Gastroesophageal sphincter (tissue), 4 donors: Measurements from ENCODE around the gene NARF. TPM values are rescaled to one million over a fixed set of nuclear protein-coding genes. Genes with fewer than 3 reads are reported as not detected.

Source experiments
- ATAC-seq: fragments of 150-250 bp; one replicate; pipeline ENCODE4 v1.9.1; 2016; ENCODE audit warnings: mild to moderate bottlenecking, moderate library complexity
- H3K27ac ChIP-seq, 4 donors: fragments of 200-600 bp; sonication (generic) in 3 of 4; 1 replicate in 3 of 4; 2 replicates in 1 of 4; pipeline ENCODE4 v1.5.1; 2016 to 2019
- H3K27me3 ChIP-seq: fragments of 200-600 bp; sonication (generic); one replicate; pipeline ENCODE4 v1.5.1; 2019
- H3K36me3 ChIP-seq, 2 donors: fragments of 200-600 bp; sonication (generic); one replicate each; pipeline ENCODE4 v1.5.1; 2019; ENCODE audit warnings: control low read depth in 1 of 2
- H3K4me1 ChIP-seq, 3 donors: fragments of 200-600 bp; sonication (generic); 1 replicate in 2 of 3; 2 replicates in 1 of 3; pipeline ENCODE4 v1.5.1; 2016 to 2019; ENCODE audit warnings: control low read depth in 2 of 3
- H3K4me3 ChIP-seq, 2 donors: fragments of 200-600 bp; sonication (generic); one replicate each; pipeline ENCODE4 v1.5.1; 2019; ENCODE audit warnings: mild to moderate bottlenecking in 1 of 2, moderate library complexity in 1 of 2
- H3K9me3 ChIP-seq, 3 donors: fragments of 200-600 bp; sonication (generic); one replicate each; pipeline ENCODE4 v1.5.1; 2017 to 2019; ENCODE audit warnings: control low read depth in 2 of 3
- EP300 ChIP-seq: sonication (generic); formaldehyde crosslinking; IDR thresholded peaks from one replicate; pipeline ENCODE4 v1.6.1; 2017; ENCODE audit warnings: antibody characterized with exemption, mild to moderate bottlenecking
- POLR2A ChIP-seq, 2 donors: fragments of 450-650 bp; IDR thresholded peaks; one replicate each; pipeline ENCODE4 v1.6.1; 2017; ENCODE audit warnings: antibody characterized with exemption in 2 of 2, mild to moderate bottlenecking in 2 of 2, moderate library complexity in 1 of 2
- POLR2AphosphoS5 ChIP-seq: sonication (generic); formaldehyde crosslinking; IDR thresholded peaks from one replicate; pipeline ENCODE4 v1.6.1; 2017; ENCODE audit warnings: antibody characterized with exemption
- WGBS, 2 donors: methylation state at CpG; one replicate each; pipeline ENCODE4 v1.1.5; 2018; ENCODE audit warnings: low coverage in 1 of 2; 5-methylcytosine and 5-hydroxymethylcytosine counted together
- total RNA-seq, 4 donors: library from RNA; depleted of rRNA; stranded (reverse); fragments of >200 nt; gene quantifications; one replicate each; pipeline ENCODE4 v1.1.0, GENCODE V29; 2016
- TF ChIP-seq, protein P1 (sequence below), 4 experiments: fragments of 200-600 bp in 2 of 4; fragments of 450-650 bp in 2 of 4; sonication (generic) in 1 of 4; IDR thresholded peaks; one replicate each; pipeline ENCODE4 v1.5.1; 2017 to 2019; ENCODE audit warnings: antibody characterized with exemption in 4 of 4, mild to moderate bottlenecking in 2 of 4, moderate library complexity in 2 of 4

NARF gene
- total RNA-seq, 4 donors from 2014 or later: 30.4 to 78.1 (median 44.9) TPM

DNA sequence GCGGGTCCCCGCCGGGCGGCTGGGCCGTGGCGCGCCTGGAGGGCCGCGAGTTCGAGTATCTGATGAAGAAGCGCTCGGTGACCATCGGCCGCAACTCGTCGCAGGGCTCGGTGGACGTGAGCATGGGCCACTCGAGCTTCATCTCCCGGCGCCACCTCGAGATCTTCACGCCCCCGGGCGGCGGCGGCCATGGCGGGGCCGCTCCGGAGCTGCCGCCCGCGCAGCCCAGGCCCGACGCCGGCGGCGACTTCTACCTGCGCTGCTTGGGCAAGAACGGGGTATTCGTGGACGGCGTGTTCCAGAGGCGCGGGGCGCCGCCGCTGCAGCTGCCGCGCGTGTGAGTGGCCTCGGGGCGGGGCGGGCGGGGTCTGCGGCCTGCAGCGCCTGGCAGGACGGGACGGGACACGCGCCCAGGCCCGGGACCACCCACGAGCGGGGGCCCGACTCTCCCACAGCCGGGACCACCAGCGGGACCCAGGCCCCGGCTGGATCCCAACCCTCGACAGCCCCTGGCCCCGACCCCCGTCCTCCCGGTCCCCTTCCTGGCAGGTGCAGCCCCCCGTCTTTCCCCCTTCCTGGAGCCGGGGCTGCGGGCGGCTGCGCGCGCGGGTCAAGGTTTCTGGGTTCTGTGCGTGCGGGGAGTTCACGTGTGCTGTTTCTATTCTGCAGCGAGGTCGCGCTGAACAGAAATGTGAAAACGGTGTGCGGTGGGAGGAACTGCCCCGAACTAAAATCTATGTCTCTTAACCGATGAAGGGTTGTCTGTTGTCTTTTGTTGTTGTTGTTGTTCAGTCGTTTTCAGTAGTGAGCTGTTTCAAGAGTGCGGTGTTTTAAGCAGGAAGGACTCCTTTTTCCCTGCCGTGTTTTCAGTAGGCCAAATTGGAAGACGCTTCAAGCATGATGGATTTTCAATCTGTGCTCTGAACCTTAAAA is 61.7 kb downstream of the NARF start:
- TF ChIP-seq, protein P1, sequence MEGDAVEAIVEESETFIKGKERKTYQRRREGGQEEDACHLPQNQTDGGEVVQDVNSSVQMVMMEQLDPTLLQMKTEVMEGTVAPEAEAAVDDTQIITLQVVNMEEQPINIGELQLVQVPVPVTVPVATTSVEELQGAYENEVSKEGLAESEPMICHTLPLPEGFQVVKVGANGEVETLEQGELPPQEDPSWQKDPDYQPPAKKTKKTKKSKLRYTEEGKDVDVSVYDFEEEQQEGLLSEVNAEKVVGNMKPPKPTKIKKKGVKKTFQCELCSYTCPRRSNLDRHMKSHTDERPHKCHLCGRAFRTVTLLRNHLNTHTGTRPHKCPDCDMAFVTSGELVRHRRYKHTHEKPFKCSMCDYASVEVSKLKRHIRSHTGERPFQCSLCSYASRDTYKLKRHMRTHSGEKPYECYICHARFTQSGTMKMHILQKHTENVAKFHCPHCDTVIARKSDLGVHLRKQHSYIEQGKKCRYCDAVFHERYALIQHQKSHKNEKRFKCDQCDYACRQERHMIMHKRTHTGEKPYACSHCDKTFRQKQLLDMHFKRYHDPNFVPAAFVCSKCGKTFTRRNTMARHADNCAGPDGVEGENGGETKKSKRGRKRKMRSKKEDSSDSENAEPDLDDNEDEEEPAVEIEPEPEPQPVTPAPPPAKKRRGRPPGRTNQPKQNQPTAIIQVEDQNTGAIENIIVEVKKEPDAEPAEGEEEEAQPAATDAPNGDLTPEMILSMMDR (IDR thresholded peaks at IDR 0.05): no peak
- TF ChIP-seq POLR2A (IDR thresholded peaks at IDR 0.05) (no peak), POLR2AphosphoS5 (no peak), EP300 (no peak)
- H3K9me3 ChIP-seq: no peaks in the 10 kb centered on the region
- no peak for ATAC-seq

DNA sequence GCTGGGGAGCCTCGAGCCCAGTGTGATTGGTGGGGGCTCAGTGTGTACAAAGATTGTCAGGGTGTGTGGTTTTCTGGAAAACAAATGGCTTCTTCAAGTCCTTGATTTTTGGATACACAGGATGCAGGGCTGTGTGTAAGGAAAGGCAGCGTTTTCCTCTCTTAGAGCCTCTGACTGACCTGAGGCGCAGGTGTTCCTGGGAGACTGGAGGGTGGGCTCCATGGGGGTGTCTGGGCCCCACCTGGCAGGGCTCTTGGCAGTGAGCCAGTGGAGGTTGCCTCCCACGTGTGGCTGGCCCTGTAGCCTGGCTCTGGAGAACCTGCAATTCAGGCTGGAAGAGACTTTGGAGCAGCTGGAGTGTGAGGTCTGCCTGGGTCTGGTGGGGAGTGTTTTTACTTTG is 66.0 kb downstream of the NARF start:
- peak overlapping the region in 2 of 4 donors; percentile 78 to 83 for H3K27ac ChIP-seq
- peaks cover 5 to 91% (median 43%) of the 10 kb centered on the region in 3 donors for H3K4me1 ChIP-seq
- H3K9me3 ChIP-seq: no peaks in the 10 kb centered on the region

More for the DNA sequence above, 61.7 kb downstream of the NARF start:
- WGBS, 2 donors: 0 to 2% methylated on average over 5 to 14 of the region's 94 CpGs
- peaks cover 0 to 52% (median 14%) of the 10 kb centered on the region in 3 donors for H3K4me1 ChIP-seq
- H3K27ac ChIP-seq: peak overlapping the region; percentile 35 to 100 (median 92)
- H3K4me3 ChIP-seq: peak overlapping the region; percentile 75 to 89
- H3K27me3 ChIP-seq: no peaks in the 10 kb centered on the region
- no peaks in the 10 kb centered on the region for H3K36me3 ChIP-seq

DNA sequence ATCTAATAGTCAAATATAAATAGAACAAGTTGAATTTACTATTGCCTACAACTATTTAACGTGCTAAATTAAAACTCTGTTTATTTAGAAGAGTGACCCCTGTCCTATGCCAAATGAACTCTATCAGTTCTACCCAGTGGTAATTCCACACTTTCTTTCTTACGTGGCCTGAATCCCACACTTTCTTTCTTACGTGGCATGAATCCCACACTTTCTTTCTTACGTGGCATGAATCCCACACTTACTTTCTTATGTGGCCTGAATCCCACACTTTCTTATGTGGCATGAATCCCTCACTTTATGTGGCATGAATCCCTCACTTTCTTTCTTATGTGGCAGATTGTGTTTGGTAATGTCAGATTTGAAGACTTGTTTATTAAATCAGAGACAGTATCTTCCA is 67.2 kb downstream of the NARF start:
- Histone ChIP-seq H3K27ac (peak overlapping the region in 3 of 4 donors; percentile 38 to 83 (median 78)), H3K9me3 (no peaks in the 10 kb centered on the region), H3K4me3 (no peak overlapping the region), H3K36me3 (no peaks in the 10 kb centered on the region), H3K27me3 (no peaks in the 10 kb centered on the region), H3K4me1 (peaks cover 5 to 98% (median 51%) of the 10 kb centered on the region in 3 donors)
- WGBS, 2 donors: 9 to 15% methylated on average over 4 of the region's 4 CpGs
- no peak for ATAC-seq
- TF ChIP-seq EP300 (no peak), POLR2AphosphoS5 (no peak), POLR2A (IDR thresholded peaks at IDR 0.05) (no peak)
- TF ChIP-seq, protein P1 (IDR thresholded peaks at IDR 0.05): no peak

More for the DNA sequence above, 66.0 kb downstream of the NARF start:
- WGBS, 2 donors: 25% methylated on average over 2 of the region's 4 CpGs; no CpG with 5 or more reads in 1 of the 2 donors
- no peaks in the 10 kb centered on the region for H3K36me3 ChIP-seq
- TF ChIP-seq POLR2AphosphoS5: no peak
- TF ChIP-seq EP300: no peak
- TF ChIP-seq, protein P1 (IDR thresholded peaks at IDR 0.05): no peak
- TF ChIP-seq POLR2A (IDR thresholded peaks at IDR 0.05): no peak
- ATAC-seq: no peak
- H3K4me3 ChIP-seq: no peak overlapping the region
- H3K27me3 ChIP-seq: no peaks in the 10 kb centered on the region

DNA sequence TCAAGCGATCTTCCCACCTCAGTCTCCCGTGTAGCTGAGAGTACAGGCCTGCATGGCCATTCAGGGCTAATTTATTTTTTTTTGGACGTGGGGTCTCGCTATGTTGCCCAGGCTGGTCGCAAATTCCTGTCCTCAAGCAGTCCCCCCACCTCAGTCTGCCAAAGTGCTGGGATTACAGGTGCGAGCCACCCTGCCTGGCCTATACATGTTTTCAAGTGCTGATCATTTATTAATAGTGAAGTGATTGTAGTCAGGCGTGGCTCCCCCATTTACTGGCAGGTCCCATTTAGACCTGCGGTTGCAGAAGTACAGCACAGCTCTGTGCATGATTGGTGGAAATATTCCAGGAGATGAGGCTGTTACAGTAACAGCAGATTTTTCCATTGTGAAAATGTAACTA is 69.4 kb downstream of the NARF start:
- TF ChIP-seq POLR2AphosphoS5: no peak
- TF ChIP-seq POLR2A (IDR thresholded peaks at IDR 0.05): no peak
- TF ChIP-seq, protein P1 (IDR thresholded peaks at IDR 0.05): no peak
- no peak for TF ChIP-seq EP300
- H3K9me3 ChIP-seq: no peaks in the 10 kb centered on the region
- no peak overlapping the region for H3K4me3 ChIP-seq
- H3K27me3 ChIP-seq: no peaks in the 10 kb centered on the region
- no peaks in the 10 kb centered on the region for H3K36me3 ChIP-seq
- H3K4me1 ChIP-seq: peaks cover 11 to 97% (median 59%) of the 10 kb centered on the region in 3 donors
- no peak for ATAC-seq
- 52 to 74% methylated on average over 3 to 5 of the region's 8 CpGs for WGBS, 2 donors
- H3K27ac ChIP-seq: peak overlapping the region in 3 of 4 donors; percentile 20 to 83 (median 78)
